ENCODE results near the gene NBEA. TPM values are rescaled to one million over a fixed set of nuclear protein-coding genes. Genes with fewer than 3 reads are reported as not detected.
"Not testable (repeated sequence)": the region's sequence is repeated elsewhere in the genome, so short reads cannot be mapped to it uniquely, and the experiment has no call there.

The NBEA gene
- total RNA-seq, 1 donor from 2014 or later: 27.3 TPM

DNA sequence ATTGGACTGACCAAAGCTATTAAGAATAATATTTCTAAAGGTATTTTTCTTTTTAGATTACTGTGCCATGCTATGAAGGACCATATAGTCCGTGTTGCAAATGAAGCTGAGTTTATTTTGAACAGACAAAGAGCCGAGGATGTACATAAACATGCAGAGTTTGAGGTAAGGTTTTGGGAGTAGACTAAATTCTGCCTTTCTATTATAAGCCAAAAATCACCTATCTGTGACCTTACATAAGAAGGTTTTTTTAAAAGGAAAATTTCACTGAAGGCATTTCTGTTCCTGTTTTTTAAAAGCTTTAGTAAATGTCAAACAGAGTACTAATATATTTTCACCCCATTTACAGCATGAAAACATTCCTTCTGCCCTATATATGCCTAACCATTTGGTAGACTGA, 407.0 kb downstream of the NBEA start:
- no peak for DNase-seq (ENCODE audit: low spot score)
- intact Hi-C loops (cut with DNase I): no loop called here

DNA sequence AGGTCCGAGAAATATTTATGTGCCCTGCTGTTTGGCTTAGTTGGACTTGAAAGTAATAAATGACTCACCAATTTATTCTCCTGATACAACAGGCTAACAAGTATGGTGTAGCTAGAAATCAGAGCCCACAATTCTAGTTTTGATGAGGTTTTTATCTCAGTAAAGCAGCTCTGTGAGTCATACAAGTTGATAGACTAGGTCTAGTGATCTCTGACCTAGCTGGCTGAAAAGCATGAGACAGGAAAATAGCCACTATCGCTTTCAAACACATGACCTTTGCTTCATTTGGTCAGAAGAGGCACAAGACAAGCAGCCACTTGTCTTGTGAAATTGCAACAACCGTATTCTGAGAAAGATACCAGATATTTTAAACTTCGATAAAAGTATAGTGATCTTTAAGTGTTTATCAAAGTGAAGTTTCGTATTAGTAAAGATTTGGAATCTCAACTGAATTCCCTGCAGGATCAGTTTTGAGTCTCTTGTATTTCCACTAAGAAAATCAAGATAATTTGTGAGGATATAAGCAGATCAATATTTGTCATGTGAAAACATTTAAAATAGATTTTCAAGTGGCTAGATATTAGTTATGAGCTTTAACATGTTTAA, 407.7 kb downstream of the NBEA start:
- intact Hi-C loops (cut with DNase I): no loop called here

DNA sequence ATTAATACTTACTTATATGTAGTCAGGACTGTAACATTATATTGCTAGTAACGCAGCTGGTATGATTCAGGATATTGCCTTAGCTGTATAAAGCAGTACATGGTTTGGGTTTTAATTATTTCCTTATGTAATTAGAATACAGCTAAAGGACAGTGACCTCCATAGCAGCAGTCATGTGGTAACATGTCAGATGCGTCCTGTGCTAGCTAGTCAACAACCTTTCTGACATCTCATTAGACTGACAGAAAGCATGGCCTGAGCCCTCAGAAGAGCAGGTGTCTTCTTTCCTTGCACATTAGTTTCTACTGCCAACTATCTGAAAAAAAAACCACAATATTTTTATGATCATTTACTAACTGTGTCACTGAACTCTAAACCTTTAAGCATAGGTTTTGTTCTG, 412.2 kb downstream of the NBEA start:
- DNase-seq (ENCODE audit: low spot score): no peak
- intact Hi-C loops (cut with DNase I): no loop called here

More for the DNA sequence above, 407.7 kb downstream of the NBEA start:
- no peak for DNase-seq (ENCODE audit: low spot score)

DNA sequence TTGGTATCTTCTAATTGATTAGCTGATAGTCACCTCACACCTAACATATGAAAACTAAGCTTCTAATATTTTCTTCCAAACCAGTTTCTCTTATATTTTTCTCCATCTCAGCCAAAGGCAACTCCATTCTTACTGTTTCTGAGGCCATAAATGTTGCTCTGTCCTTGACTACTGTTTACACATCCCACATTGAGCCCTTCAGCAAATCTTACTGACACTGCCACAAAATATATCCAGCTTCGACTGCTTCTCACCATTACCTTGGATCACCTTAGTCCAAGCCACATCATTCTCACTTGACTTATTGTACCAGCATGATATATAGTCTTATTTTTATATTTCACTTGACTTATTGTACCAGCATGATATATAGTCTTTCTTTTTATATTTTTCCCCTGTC, 412.8 kb downstream of the NBEA start:
- DNase-seq (ENCODE audit: low spot score): no peak
- intact Hi-C loops (cut with DNase I): no loop called here

DNA sequence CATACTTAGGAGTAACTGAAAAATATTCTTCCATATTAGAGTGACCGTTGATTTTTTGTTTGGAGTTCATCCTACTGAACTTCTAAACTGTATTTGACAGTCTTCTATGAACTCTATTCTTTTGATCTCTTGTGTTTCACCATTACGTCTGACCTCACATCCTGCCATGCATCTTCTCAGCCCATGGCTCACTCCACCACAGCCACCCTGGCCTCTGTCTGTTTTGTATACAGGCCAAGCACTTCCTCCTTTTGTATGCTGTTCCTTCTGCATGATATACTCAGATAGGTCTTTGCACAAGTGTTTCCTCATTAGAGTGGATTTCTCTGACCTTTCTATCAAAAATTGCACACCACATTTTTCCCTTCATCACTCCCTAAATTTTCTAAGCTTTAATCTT, 414.5 kb downstream of the NBEA start:
- intact Hi-C loops (cut with DNase I): no loop called here
- no peak for DNase-seq (ENCODE audit: low spot score)

DNA sequence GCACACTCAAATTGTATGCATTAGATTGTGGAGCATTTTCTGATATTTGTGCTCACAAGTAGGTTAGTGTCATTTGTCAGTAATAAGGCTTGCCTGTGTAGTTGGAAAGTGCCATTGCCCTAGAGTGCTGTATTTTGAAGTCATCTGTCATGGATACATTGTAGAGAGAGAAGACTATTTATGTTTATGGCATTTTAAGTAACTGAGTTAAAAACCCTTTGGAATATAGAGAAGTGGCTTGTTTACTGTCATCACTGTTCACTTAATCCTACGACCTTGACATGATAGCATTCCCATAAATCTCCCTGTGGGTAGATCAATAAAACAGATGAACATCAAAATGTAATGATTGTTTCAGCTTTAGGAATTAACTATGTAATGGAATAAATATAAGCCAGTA, 423.8 kb downstream of the NBEA start:
- intact Hi-C loops (cut with DNase I): no loop called here
- no peak for DNase-seq (ENCODE audit: low spot score)

DNA sequence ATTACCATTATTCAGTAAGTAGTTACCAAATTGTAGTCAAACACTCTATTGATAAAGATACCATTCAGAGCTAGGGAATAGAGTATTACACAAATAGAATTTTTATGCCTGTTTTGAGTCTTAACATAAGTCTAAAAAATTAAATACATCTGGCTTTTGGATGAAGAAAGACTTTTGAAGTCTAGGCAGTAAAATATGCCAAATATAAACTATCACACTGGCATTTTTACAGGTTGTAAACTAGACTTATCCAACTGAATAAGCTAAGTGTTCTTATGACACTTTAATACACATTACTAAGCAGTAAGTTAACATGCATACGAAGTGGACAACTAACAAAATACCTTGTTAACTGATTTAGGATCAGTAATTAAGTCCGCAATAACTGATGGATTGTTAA, 425.5 kb downstream of the NBEA start:
- DNase-seq (ENCODE audit: low spot score): no peak
- intact Hi-C loops (cut with DNase I): no loop called here

DNA sequence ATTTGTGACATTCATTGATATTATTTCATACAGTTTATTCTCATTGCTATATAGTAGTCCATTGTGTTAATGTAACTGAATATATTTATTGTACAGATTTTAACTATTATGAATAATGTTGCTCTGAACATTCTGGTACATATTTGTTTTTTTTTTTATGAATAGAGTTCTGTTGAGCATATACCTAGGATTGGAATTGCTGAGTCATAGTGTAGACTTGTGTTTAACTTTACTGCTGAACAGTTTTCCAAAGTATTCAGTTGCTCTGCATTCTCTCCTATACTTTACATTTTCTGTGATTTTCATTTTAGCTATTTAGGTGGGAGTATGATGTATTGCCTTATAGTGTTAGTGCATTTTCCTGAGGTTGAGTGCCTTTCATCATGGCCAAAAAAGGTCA, 436.9 kb downstream of the NBEA start:
- no peak for DNase-seq (ENCODE audit: low spot score)
- intact Hi-C loops (cut with DNase I): no loop called here

DNA sequence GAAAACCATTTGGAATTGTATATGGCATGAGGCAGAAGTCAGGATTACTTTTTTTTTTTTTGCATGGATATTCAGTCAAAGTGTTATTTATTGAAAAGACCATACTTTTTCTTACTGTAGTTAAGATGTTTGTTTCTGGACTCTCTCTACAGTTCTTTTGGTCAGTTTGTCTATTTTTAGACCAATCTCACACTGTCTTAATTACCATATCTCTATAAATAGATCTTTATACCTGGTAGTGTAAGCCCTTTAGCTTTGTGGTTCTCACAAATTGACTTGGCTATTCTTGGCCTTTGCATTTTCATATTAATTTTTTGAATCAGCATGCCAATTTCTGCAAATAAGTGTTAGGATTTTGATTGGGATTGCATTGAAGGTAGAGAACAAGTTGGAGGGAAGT, 437.6 kb downstream of the NBEA start:
- DNase-seq (ENCODE audit: low spot score): no peak
- intact Hi-C loops (cut with DNase I): no loop called here

DNA sequence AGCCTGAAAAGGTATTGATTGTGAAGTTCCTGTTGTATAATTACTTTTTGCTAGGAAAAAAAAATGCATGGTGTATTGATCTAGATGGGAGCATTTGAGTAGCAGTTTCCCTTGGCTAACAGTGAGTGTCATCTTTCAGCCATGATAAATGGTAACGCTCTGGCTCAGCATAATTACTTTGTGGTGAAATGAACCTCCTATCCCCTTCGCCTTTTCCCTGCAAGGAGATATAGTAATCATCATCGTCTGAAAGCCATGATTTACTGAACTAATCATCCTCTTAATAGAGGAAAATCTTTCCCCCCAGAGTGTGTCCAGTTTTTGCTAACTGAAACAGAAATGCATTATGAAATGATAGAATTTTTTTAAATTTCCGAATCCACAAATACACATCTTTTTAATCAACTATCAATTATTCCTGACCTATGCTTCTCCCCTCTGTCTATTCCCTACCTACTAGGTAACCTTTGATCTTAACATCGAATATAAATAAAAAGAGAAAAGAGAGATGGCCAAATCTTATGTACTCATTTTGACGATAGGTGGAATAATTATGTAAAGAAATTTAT, 445.7 kb downstream of the NBEA start:
- intact Hi-C loops (cut with DNase I): no loop called here
- DNase-seq (ENCODE audit: low spot score): no peak

DNA sequence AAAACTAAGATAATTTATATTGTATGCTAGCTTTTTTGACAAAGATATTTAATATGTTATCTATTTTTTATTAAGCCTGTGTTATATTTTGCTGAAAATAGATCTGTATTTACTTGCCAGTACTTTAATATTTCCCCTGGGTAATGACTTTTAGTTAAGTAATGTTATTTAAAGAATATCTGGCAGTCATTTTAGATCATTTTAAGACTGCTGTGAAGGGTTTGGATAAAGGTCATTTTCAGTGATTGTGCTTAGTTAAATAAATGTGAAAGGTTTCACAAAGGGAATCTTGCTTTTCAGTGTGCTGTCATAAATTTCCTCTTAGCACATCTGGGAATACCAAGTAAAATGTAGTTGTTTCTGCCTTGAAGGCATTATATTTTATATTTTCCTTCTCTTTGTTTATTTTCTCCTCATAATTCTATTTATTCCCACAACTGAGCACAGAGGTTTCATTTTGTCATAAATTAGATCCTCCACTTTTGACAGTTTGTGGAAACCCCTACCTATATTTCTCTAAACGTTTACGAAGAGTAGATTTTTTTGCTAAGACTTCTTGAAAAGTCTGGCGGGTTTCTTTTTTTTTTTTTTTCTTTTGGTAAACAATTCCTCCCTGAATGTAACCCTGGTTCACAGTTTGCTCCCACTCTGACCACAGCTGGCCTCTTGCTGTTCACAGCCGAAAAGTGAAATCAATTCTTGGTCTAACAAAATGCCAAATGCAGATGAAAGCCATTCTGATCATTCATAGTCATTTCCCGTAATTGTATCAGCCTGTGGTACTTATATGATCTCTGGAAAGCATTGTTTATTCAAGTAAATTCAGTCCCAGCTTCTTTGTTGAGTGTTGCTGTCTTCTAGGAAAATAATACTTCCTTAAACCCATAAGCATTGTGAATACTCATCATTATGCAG, 446.6 kb downstream of the NBEA start:
- intact Hi-C loops (cut with DNase I): no loop called here
- DNase-seq (ENCODE audit: low spot score): no peak

DNA sequence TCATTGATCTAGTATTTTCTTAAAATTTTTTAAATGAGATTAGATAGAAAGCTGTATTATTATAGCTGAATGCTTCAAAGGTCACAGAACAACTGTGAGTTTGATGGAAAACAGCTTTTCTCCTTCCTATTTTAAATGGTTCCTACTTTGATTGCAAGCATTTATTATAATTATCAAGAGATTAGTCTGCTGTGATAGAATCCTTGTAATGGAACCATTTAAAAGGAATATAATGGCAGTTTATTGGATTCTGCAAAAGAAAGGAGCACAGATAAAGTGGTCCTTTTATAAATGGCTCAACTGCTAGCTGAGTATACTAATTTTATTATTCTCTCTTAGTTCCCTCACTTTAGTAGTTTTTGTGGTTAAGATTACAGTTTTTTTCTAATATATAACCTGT, 447.5 kb downstream of the NBEA start:
- intact Hi-C loops (cut with DNase I): no loop called here
- DNase-seq (ENCODE audit: low spot score): no peak

DNA sequence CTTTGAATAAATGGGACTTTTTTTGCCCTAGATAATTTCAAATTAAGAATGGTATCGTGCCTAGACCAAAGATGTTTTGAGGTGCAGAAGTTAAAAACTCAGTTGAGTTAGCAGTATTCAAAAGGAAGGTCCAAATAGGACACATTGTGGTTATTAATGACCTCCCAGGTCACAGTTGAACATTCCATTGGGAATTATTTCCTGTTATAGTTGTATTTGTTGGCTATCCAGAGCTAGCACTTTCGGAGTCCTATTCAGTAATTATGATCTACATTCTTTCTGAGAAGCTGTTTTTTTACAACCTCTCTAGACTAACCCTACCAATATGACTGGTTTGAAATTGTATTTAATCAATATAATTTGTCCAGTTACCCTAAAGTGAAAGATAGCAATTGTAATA, 450.7 kb downstream of the NBEA start:
- DNase-seq (ENCODE audit: low spot score): no peak
- intact Hi-C loops (cut with DNase I): no loop called here

DNA sequence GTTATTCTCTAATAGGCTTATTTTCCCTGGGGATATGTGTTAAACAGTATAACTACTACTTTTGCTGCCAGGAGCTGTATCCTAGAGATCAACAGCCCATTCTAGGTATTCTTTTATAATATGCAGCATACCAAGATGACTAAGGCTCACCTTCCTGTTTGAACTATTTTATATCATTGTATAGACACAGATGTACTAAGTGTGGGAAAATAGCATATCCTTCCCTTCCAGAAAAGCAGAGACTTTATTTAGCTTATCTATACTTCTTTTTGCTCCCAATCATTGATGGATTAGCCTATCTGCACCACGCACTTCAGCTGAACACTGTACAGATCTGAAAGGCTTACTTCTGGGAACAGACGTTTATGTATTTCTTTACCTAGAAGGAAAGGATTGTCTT, 451.8 kb downstream of the NBEA start:
- intact Hi-C loops (cut with DNase I): no loop called here
- no peak for DNase-seq (ENCODE audit: low spot score)

DNA sequence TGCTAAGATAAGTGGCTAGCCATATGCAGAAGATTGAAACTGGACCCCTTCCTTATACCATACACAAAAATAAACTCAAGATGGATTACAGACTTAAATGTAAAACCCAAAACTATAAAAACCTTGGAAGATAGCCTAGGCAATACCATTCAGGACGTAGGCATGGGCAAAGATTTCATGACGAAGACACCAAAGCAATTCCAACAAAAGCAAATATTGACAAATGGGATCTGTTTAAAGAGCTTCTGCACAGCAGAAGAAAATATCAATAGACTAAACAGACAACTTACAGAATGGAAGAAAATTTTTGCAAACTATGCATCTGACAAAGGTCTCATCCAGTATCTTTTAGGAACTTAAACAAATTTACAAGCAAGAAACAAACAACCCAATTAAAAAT, 466.2 kb downstream of the NBEA start:
- intact Hi-C loops (cut with DNase I); DNase-seq (ENCODE audit: low spot score): not testable (repeated sequence)

DNA sequence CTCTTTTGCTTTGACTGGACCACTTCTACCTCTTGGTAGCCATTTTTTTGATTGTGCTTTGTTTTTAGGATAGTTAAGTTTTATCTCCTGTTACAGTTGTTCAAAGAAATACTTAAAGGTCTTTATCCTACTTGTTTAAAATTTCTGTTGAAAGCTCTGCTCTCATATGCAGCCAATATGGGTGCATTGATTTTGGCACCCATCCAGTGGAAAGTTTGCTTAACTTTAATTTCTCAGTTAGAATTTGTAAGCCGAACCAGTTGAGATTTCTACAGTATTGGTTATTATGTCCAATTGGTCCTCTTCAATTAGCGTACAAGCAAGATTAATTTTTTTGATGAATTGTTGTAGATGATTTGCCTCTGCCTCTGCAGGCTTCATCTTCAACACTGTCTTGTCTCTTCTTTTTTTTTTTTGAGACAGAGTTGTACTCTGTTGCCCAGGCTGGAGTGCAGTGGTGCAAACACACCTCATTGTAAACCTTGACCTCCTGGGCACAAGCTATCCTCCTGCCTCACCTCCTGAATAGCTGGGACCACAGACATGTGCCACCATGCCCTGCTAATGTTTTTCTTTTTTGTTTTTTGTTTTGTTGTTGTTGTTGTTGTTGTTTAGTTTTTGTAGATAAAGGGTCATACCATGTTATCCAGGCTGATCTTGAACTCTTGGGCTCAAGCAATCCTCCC, 469.1 kb downstream of the NBEA start:
- intact Hi-C loops (cut with DNase I): no loop called here
- no peak for DNase-seq (ENCODE audit: low spot score)

DNA sequence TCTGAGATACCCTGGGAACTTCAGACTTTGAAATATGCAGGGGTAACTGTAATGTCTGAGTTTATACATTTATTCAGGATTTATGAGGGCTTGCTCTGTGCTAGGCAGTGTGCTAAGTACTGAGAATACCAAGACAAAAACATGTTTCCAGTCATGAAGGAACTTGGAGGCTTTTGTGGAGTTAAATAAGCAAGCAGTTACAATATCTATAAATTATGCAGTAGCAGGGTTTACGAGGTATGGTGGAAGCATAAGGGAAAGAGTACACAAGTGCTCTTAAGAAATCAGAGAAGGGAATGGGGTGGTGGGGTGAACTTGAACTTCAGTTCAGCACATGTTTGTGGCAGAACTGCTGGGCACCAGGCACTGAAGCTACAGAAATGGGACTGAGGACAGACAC, 506.4 kb downstream of the NBEA start:
- DNase-seq (ENCODE audit: low spot score): no peak
- intact Hi-C loops (cut with DNase I): no loop called here

DNA sequence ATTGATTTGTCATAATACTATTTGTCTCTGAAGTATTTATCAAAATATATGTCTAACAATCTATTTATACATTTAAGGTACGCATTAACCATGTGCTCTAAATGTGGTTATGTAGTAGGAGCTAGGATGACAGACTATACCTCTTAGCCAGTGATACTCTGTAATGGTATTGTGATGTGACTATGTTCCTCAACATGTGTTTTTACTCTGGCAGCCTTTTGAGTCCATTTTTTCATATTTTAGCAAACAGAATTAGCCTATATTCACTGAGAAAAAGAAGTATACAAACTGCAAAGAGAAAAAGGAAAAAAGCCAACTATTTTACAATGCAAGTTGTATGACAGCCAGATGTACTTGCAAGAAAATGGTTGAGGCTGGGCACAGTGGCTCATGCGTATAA, 507.8 kb downstream of the NBEA start:
- intact Hi-C loops (cut with DNase I): no loop called here
- DNase-seq (ENCODE audit: low spot score): no peak

DNA sequence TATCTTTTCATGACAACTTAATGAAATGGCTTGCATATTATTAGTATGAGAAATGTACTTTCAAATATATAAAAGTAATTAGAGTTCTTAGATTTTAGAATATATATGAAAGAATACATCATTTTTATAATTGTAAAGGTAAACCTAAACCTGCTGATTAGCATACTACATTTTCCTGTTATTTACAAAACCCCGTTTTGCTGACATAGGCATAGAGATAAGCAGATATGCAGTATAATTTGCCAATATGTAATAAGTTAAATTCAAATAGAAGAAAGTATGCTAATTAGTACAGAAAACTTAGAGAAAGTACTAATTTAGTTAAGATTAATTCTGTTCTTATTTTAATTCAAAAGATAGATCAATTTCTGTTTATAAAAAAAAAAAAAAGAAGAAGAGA, 513.0 kb downstream of the NBEA start:
- DNase-seq (ENCODE audit: low spot score): no peak
- intact Hi-C loops (cut with DNase I): no loop called here

DNA sequence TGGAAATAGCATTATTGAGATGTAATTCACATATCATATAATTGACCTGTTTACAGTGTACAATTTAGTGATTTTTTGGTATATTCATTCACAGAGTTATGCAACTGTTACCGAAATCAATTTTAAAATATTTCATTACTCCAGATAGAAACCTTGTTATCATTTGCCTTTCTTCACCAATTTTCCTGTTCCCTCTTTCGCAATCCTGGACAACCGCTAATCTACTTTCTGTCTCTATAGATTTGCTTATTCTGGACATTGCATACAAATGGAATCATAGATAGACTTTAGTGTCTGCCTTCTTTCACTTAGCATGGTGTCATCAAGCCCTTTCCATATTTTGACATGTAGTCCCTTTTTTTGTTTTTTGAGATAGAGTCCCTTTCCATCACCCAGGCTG, 515.2 kb downstream of the NBEA start:
- intact Hi-C loops (cut with DNase I): no loop called here
- DNase-seq (ENCODE audit: low spot score): no peak

DNA sequence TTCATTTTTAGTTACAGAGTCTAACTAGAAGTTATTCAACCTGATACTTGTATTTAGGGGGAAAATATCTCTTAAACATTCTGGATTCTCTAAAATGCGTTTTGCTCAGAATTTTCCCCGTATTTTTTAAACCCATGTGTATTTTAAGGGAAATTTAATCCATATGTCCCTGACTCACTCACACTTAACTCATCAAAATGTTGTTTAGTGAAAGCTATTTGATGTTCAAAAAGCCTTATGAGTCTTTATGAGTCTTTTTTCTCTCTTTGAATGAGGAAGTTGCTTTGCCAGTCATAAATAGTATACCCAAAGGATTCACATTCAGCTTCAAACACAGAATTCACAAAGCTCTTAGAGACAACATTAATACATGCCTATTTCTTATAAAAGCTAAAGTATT, 518.0 kb downstream of the NBEA start:
- intact Hi-C loops (cut with DNase I): no loop called here

More for the DNA sequence above, 518.0 kb downstream of the NBEA start:
- no peak for DNase-seq (ENCODE audit: low spot score)

All from cardiac septum (tissue), 1 donor.